Measurements from ENCODE around the gene LAD1. TPM values are rescaled to one million over a fixed set of nuclear protein-coding genes. Genes with fewer than 3 reads are reported as not detected.

LAD1 gene
- total RNA-seq, 1 donor from 2014 or later = 1.2 TPM

DNA sequence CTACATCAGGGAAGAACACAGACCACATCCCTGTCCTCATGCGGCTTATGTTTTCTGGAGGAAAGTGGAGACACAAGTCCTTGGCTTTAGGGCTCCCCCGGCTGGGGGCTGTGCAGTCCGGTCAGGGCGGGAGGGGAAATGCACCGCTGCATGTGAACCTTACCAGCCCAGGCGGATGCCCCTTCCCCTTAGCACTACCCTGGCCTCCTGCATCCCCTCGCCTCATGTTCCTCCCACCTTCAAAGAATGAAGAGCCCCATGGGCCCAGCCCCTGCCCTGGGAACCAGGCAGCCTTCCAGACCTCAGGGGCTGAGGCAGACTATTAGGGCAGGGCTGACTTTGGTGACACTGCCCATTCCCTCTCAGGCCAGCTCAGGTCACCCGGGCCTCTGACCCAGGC, 67.1 kb downstream of the LAD1 start:
- no peak for DNase-seq (ENCODE audit: low read depth)

DNA sequence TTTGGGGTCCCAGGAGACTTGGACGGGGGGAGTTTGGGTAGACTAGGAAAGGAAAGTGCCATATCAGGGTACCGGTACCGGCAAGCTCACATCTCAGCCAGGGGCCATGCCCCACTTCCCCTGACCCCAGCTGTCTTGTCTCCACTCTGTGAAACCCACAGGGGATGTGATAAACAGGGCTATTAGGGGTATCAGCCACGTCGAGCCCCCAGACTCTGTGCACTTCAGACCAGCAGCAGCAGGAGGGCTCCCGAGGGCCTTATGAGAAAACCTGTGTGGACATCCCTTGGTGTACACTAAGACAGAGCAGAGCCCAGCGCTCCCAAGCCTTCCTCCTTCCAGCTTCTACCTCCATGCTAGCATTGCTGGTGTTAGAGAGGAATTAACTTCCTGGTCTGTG, 68.0 kb downstream of the LAD1 start:
- peaks cover 6% of the 10 kb centered on the region for H3K4me1 ChIP-seq (ENCODE audit: insufficient read depth, low read length)
- H3K27ac ChIP-seq (ENCODE audit: low read depth, low read length) = no peak overlapping the region
- H3K9me3 ChIP-seq (ENCODE audit: insufficient read depth, low read depth, low read length) = no peaks in the 10 kb centered on the region
- DNase-seq (ENCODE audit: low read depth) (no peak), FAIRE-seq (no peak)
- no peak overlapping the region for H2AFZ ChIP-seq (ENCODE audit: low read depth, low read length)
- peaks cover 12% of the 10 kb centered on the region for H3K27me3 ChIP-seq (ENCODE audit: insufficient read depth, low read length)
- Mint-ChIP-seq H3K4me1 (ENCODE audit: low read depth, unreplicated experiment) (no peaks in the 10 kb centered on the region), H3K27ac (ENCODE audit: unreplicated experiment) (no peak overlapping the region), H3K9me3 (ENCODE audit: unreplicated experiment) (peaks cover 11% of the 10 kb centered on the region), H3K36me3 (ENCODE audit: low read depth, unreplicated experiment) (peaks cover 2% of the 10 kb centered on the region), H3K4me3 (ENCODE audit: unreplicated experiment) (no peak overlapping the region), H3K27me3 (ENCODE audit: low read depth, unreplicated experiment) (peaks cover 65% of the 10 kb centered on the region)
- no peaks in the 10 kb centered on the region for H3K36me3 ChIP-seq (ENCODE audit: insufficient read depth, low read length)
- no peak overlapping the region for H3K4me3 ChIP-seq (ENCODE audit: insufficient read depth, low read depth, low read length)
- no peaks in the 10 kb centered on the region for H3K79me2 ChIP-seq (ENCODE audit: insufficient read depth, low read length)
- H4K20me1 ChIP-seq (ENCODE audit: insufficient read depth, low read length) = no peaks in the 10 kb centered on the region
- no peak for TF ChIP-seq EZH2 (IDR thresholded peaks at IDR 0.05; ENCODE audit: insufficient read depth, low read length)
- H3K4me2 ChIP-seq (ENCODE audit: low read length) = no peak overlapping the region
- no peak overlapping the region for H3K9ac ChIP-seq (ENCODE audit: low read length)

More for the DNA sequence above, 67.1 kb downstream of the LAD1 start:
- H3K36me3 Mint-ChIP-seq (ENCODE audit: low read depth, unreplicated experiment) = no peaks in the 10 kb centered on the region
- H2AFZ ChIP-seq (ENCODE audit: low read depth, low read length) = no peak overlapping the region
- peaks cover 6% of the 10 kb centered on the region for H3K4me1 ChIP-seq (ENCODE audit: insufficient read depth, low read length)
- H3K27me3 Mint-ChIP-seq (ENCODE audit: low read depth, unreplicated experiment) = peaks cover 65% of the 10 kb centered on the region
- no peak overlapping the region for H3K27ac Mint-ChIP-seq (ENCODE audit: unreplicated experiment)
- no peaks in the 10 kb centered on the region for H3K36me3 ChIP-seq (ENCODE audit: insufficient read depth, low read length)
- H3K4me1 Mint-ChIP-seq (ENCODE audit: low read depth, unreplicated experiment) = no peaks in the 10 kb centered on the region
- H3K9me3 ChIP-seq (ENCODE audit: insufficient read depth, low read depth, low read length) = no peaks in the 10 kb centered on the region
- no peak overlapping the region for H3K4me2 ChIP-seq (ENCODE audit: low read length)
- peaks cover 2% of the 10 kb centered on the region for H3K9me3 Mint-ChIP-seq (ENCODE audit: unreplicated experiment)
- TF ChIP-seq, protein P1, sequence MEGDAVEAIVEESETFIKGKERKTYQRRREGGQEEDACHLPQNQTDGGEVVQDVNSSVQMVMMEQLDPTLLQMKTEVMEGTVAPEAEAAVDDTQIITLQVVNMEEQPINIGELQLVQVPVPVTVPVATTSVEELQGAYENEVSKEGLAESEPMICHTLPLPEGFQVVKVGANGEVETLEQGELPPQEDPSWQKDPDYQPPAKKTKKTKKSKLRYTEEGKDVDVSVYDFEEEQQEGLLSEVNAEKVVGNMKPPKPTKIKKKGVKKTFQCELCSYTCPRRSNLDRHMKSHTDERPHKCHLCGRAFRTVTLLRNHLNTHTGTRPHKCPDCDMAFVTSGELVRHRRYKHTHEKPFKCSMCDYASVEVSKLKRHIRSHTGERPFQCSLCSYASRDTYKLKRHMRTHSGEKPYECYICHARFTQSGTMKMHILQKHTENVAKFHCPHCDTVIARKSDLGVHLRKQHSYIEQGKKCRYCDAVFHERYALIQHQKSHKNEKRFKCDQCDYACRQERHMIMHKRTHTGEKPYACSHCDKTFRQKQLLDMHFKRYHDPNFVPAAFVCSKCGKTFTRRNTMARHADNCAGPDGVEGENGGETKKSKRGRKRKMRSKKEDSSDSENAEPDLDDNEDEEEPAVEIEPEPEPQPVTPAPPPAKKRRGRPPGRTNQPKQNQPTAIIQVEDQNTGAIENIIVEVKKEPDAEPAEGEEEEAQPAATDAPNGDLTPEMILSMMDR (IDR thresholded peaks at IDR 0.05; ENCODE audit: insufficient read depth, low read depth, low read length) = no peak
- TF ChIP-seq EZH2 (IDR thresholded peaks at IDR 0.05; ENCODE audit: insufficient read depth, low read length) = no peak
- H4K20me1 ChIP-seq (ENCODE audit: insufficient read depth, low read length) = no peaks in the 10 kb centered on the region
- no peak for FAIRE-seq
- H3K4me3 Mint-ChIP-seq (ENCODE audit: unreplicated experiment) = no peak overlapping the region
- no peaks in the 10 kb centered on the region for H3K79me2 ChIP-seq (ENCODE audit: insufficient read depth, low read length)
- H3K27me3 ChIP-seq (ENCODE audit: insufficient read depth, low read length) = peaks cover 14% of the 10 kb centered on the region
- H3K27ac ChIP-seq (ENCODE audit: low read depth, low read length) = no peak overlapping the region
- H3K9ac ChIP-seq (ENCODE audit: low read length) = no peak overlapping the region
- no peak overlapping the region for H3K4me3 ChIP-seq (ENCODE audit: insufficient read depth, low read depth, low read length)

Other genes with a start within 250 kb of the LAD1 start
- 87.8 and 88.1 TPM in 2 replicates for gene TMEM9, start 244.8 kb downstream of the LAD1 start, total RNA-seq
- 0.02 TPM in 1 of 2 replicates, not detected in the other for gene IGFN1, start 208.5 kb downstream of the LAD1 start, total RNA-seq
- 0.07 and 0.22 TPM in 2 replicates for gene PKP1, start 115.8 kb downstream of the LAD1 start, total RNA-seq
- 2.2 and 6.1 TPM in 2 replicates for gene TNNT2, start 21.6 kb downstream of the LAD1 start, total RNA-seq
- gene TNNI1, start 22.4 kb upstream of the LAD1 start, total RNA-seq = 3.0 and 3.2 TPM in 2 replicates
- 150 and 152 TPM in 2 replicates for gene PHLDA3, start 69.9 kb upstream of the LAD1 start, total RNA-seq
- gene CSRP1, start 107.8 kb upstream of the LAD1 start, total RNA-seq = 289 and 317 TPM in 2 replicates
- 79.7 and 85.2 TPM in 2 replicates for gene NAV1, start 139.8 kb upstream of the LAD1 start, total RNA-seq

Measured in astrocyte (in vitro differentiated cells and primary cell).